Fibroblast of skin of scalp (primary cell): ENCODE data around the gene MED31.
"Not testable (repeated sequence)": the region's sequence is repeated elsewhere in the genome, so short reads cannot be mapped to it uniquely, and the experiment has no call there.

Source experiments
- DNase-seq: peaks from one replicate; pipeline ENCODE4 v3.0.0-alpha.2; 2013

MED31 gene

DNA sequence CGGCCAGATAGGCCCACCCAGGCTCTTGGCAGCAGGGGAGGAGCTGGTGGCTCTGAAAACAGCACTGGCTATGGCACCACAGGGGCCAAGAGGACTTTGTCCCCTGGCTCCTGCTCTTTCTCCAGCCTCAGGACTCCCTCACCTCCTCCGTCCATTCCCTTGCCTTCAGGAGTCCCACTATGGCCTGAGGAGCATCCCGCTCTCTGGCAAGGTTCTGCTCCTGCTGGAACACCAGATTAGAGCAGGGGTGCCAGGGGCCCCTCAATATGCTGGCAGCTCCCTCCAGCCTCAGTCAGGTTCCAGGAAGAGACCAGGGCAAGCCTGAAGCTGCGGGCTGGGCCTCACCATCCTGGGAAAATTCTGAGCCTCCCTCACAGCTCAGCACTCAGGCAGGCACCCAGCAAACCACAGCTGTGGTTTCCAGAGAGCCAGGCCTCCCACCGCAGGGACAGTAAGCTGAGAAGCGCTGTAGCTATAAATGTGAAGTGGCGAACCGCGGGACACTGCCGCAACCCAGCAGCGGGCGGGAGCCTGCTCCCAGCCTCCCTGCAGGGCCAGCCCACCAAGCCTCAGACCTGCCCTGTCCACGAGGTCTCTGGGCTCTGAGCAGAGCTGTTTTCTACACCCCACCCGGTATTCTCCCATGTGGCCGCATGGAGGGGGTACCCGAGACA, 25.9 kb upstream of the MED31 start:
- peak; percentile 50 for DNase-seq

DNA sequence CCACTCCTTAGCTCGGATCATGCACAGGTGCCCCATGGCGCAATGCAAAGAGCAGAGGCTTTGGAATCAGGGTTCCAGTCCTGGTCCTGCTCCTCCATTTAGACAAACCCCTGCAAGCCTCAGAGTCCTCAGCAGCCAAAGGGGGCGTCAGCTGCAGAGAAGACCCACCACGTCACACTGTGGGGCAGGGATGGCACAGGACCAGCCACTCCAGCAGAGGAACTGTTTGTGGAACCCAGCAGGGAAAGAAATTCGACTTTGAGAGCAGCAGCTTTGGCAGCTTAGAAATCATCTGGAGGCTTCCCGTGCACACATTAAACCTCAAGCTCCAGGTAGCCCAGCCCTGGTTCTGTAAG, 25.4 kb upstream of the MED31 start:
- no peak for DNase-seq

DNA sequence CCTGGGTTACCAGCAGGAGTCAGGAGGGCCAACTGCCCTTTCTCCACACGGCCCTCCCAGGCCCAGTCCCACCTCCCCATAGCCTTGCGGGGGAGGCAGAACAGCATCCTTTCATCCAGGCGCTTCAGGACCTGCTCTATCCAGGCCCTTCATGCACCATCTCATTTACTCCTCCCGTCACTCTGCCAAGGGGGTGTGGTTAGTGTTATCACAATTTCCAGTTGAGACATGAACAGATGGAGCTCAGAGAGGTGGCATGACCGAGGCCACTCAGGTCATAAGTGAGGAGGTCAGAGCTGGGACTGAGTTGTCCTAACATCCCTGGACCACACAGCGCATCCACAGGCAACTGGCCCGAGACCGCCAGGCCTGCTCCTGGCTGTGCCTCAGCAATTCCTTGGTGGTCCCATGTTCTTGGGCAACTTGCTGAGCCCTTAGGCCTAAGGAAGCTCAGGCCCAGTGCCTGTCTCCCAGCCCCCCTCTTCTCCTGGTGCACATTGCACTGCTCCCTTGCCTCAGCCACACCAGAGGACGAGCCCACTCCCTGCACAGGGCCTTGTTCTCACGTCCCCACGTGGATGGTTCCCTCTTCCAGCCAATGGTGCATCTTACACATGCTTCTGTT, 23.9 kb upstream of the MED31 start:
- DNase-seq: no peak

DNA sequence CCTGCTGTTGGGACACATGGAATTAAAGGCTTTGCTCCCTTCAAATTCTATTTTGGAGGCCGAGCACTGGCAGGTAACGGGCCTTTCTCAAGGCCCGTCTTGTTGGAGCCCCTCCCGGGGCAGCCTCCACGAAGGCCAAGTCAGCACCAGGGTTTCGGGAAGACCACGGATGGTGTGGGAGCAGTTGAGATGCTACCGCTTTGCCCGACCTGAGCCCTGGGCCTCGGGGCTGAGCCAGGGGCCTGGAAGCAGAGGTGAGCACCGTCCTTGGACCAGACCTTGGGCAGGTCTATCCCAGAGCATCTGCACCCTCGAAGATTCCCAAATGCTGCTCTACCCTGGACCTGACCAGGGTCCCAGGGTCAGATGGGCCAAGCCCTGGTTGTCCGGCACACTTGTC, 23.2 kb upstream of the MED31 start:
- no peak for DNase-seq

DNA sequence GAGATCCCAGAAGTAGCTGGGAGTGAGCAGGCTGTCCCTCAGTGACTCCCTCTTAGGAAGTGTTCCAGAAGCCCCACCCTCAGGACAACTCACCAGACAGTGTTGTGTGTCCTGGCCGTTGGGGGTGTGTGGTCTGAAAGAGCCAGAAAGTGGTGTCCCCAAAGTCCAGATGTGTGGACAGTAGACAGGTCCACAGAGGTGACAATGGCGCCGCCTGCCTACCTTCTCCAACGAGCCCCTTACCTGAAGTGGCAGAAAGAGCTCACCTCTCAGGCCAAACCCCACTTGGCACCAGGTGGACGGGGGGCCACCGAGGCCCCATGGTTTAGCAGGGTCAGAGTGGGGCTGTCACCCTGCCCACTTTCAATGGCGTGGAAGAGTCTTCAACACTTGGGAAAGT, 20.0 kb upstream of the MED31 start:
- no peak for DNase-seq

DNA sequence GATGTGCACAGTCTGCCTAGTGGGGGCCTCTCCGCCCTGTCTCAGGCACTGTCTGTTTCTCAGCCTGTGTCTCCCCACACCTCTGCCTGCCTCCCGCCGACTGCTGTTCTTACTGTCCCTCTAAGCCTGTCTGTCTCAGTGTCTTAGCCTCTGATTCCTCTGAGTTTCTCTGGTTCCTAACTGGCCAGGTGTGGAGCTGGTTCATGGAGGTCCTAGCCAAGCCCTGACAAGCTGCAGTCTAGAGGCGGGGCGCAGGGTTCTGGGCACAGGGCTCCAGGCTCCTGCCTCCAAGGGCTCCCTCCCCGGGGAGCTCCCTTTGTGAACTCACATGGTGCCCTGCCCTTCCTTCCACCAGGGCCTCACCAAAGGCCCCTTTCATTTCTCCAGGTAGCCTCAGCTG, 19.6 kb upstream of the MED31 start:
- DNase-seq: no peak

DNA sequence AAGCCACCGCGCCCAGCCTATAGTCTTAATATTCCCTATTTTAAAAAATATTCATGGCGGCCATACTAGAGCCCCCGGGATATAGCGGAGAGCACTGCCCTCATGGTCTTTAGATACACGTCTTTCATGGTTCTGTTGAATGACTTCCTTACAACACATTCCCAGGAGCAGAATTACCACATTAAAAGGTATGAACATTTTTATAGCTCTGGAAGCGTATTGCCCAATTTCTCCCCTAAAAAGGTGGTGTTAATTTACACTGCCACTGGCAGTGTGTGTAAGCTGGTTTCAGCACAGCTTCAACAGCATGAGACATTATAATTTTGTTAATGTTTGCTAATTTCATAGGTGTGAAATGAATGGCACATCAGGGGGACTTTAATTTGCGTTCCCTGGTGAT, 19.2 kb upstream of the MED31 start:
- no peak for DNase-seq

DNA sequence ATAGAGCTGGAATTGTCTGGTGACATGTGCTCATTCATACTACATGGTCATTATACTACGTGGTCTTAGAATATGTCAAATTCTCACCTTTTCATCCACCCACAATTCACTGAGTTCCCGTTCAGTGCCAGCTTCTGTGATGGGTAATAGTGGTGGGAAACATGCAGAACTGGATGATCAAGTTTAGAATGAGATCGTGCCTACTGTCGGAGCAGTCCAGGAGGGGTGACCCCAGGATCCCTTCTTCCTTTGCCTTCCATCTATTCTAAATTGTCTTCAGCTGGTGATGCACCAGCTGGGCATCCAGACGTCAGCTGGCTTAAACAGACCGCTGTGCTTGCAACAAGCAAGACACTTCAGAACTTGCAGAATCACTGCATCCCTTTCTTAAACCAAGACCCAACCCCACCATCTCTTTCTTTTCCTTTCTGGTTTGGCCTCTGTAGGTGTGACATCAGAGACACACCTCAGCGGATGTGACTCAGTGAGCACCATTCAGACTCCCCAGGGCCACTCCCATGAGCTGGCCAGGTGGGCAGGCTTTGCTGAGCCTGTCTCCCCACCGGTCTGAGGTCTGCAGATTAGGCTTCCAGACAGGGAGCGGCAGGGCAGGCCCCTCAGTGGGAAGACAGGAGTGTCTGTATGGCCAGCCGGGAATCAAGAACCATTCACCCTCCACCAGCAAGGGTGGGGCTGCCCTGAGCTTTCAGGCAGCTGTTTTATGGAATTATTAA, 18.2 kb upstream of the MED31 start:
- DNase-seq: no peak

DNA sequence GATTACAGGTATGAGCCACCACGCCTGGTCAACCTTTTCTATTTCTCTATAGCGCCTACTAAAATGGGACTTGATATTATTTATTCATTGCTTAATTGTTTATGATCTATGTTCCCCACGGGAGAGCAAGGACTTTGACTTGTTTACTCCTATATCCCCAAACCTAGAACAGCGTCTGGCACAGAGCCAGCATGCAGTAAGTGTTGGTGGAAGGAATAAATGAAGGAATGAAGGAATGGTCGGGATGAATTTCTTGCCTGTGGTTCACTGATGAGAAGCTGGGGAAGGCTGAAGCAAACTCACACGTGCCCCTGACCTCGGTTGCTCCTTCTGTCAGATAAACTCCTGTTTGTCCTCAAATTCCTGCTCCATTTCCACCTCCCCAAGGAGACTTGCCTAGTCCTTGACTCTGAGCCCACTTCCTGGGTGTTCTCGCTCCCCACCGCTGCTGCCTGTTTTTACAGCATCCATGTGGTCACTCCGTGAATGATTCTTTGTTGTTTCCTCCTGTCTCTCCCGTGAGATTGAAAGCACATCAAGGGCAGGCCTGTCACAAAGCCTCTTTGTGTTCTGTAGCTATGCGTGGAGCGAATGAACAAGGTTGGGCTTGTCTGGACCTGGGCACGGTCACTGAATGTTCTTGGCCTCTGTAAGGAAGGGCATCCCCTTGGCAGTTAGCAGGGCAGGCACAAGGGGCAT, 17.5 kb upstream of the MED31 start:
- DNase-seq: no peak

DNA sequence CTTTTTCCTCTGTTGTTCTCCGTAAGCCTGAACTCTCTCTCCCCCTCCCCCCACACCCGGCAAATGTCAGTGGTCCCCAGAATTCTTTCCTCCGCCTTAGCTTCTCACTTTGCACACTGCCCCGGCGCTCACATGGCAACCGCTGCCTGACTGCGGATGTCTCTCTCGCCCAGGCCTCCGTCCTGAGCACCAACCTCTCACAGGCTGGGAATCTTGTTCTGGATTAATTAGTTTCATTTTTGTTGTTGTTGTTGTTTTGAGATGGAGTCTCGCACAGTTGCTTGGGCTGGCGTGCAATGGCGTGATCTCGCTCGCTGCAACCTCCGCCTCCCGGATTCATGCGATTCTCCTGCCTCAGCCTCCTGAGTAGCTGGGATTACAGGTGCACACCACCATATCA, 16.8 kb upstream of the MED31 start:
- DNase-seq: no peak

DNA sequence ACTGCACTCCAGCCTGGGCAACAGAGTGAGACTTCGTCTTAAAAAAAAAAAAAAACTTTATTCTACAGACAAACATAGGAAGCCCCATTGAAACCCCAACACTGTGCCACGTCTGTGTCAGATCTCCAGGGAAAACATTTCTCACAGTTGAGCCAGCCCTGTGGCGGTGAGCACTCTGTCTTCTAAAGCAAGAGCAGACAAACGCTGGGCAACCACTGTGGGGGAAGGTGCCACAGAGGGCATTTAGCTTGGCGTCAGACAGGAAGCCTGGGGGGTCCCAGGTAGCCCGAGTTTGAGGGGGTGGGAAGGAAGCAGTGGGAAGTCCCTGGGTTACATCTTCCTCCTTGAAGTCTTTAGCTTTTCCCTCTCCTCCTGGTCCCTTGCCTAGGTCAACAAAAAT, 16.1 kb upstream of the MED31 start:
- no peak for DNase-seq

DNA sequence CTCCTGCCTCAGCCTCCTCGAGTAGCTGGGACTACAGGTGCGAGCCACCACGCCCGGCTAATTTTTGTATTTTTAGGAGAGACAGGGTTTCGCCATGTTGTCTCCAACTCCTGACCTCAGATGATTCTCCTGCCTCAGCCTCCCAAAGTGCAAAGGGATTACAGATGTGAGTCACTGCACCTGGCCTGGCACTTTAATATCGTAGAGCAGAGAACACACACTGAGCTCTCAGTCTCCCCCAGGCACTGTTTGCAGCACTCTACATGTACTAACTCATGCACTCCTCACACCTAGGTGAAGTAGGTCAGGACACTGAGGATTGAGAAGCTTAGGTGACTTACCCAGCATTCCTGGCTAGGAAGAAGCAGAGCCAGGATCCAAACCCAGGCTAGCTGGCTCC, 15.2 kb upstream of the MED31 start:
- DNase-seq: no peak

DNA sequence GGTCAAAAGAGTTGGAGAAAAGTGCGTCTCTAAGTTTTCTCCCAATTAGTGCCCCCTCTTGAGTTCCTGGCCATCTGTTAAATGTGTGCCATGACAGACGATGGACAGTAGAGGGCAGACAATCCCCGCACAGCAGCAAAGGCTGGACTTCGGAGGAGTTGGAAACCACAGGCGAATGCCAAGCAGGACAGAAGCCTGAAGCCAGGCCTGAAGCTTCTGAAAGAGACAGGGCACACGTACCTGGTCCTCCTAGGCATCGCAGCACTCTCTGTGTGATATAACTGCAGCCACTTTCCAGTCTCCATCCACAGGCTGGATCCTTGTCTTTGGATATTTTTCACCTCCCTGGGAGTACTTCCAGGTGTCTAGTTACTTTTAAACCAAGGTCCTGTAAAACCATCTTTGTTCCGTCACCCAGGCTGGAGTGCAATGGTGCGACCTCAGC, 14.7 kb upstream of the MED31 start:
- DNase-seq: peak; percentile 82

DNA sequence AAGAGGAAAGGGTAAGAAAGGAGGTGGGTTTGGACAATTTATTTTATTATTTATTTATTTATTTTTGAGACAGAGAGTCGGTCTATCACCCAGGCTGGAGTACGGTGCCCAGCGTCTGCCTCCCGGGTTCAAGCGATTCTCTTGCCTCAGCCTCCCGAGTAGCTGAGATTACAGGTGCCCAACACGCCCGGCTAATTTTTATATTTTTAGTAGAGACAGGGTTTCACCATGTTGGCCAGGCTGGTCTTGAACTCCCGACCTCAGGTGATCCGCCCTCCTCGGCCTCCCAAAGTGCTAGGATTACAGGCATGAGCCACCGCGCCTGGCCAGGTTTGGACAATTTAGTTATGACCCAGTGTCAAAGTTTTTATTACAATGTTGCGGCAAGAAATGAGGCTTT, 11.8 kb upstream of the MED31 start:
- DNase-seq: not testable (repeated sequence)

DNA sequence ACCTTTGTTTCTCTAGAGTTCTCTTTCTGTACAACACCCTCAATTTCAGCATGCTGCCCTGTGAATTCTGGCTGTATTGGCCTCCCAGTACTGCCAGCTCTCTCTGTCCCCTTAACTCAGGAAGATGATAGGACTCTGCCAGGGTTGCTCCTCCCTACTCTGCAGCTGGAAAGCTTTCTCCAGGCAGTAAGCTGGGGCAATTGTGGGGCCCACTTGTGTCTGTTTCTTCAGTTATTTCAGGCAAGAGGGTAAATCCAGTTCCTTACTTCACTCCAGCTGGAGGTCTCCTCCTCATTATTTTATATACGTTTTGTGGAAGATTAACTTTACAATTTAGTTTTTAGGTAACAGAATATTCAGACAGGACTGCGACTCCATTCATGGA, 10.1 kb upstream of the MED31 start:
- DNase-seq: no peak

DNA sequence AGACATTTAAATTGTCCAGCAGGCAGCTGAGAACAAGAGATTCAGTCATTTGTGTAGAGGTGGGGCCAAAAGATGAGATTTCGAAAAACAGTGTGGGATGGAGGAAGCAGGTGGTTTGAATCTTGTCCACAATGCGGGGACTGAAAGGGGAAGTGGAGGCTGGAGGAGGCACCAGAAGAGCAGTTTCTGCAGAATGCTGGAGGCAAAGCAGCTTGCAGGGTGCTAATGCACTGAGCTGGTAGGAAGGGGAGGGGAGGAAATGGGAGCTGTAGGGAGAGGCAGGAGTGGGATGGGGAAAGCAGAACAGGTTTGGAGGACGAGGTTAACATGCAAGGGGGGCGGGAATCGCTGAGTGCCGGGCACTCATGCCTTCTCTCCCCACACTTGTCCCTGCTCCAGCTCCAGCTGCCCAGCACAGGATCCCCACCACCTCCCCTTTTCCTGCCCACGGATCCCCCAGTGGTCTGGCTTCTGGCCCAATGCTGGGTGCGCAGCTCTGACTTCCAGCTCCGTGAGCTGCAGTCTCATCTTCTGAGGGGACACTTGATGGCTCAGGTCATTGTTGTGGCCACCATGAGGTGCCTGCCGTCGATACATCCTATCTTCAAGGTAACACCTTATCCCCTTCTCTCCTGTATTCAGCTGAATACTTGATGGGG, 9.5 kb upstream of the MED31 start:
- DNase-seq: no peak

DNA sequence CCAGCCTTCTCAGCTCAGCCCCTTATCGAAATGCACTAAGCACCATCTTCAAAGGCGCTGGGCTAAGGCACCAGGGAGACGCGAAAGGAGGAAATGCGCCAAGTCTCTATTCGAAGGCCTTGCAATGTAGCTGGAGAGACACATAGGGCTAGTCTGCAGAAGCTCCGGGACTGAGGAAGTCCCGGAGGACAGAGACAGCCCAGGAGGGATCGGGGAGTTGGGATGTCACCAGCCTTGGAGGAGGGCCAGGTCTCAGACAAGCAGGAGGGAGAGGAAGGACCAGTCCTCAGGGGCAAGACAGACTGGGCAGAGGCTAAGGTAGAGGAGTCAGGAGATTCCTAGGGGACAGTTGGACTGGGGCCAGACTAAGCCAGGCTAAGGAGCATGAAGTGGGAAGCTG, 8.7 kb upstream of the MED31 start:
- no peak for DNase-seq

DNA sequence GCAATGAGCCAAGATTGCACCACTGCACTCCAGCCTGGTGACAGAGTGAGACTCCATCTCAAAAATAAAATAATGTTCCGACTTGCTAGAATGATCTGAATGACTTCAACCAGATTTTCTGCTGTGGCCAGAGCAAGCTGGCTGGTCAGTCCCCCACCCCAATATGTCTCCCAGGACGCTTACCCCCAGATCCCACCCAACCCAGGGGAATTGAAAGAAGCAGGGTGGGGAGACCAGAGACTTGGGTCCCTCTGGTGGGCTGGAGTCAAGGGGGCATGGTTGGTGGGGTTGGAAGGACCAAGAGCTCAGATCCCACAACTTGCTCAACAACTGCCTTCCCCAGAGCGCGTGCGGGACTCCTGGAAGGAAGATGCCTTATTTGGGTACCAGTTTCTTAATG, 7.0 kb upstream of the MED31 start:
- not testable (repeated sequence) for DNase-seq

DNA sequence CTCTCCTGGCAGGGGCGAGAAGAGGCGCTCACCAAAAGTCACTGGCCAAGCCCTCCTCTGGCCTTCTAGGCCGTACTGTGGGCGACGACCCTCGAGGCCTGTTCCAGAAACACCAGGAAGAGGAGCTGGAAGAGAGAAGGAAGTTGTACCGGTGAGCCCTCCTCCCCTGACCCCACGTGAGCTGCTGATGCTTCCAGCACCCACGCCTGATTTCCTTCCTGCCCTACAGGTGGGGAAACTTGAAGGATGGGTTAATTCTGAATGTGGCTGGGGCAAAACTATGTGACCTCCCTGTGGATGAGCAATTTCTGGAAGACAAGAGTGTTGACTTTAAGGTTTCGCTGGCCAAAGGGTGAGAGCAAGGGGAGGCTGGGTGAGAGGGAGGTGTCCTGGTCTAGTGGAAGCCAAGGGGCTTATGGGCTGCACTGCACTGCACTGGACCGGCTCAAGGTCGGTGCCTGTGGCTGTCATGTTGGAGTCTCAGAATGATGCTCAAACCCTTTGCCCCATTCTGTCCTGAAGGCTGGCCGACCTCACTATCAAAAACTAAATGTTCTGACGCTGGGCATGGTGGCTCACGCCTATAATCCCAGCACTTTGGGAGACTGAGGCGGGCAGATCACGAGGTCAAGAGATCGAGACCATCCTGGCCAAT, 6.4 kb upstream of the MED31 start:
- DNase-seq: no peak

DNA sequence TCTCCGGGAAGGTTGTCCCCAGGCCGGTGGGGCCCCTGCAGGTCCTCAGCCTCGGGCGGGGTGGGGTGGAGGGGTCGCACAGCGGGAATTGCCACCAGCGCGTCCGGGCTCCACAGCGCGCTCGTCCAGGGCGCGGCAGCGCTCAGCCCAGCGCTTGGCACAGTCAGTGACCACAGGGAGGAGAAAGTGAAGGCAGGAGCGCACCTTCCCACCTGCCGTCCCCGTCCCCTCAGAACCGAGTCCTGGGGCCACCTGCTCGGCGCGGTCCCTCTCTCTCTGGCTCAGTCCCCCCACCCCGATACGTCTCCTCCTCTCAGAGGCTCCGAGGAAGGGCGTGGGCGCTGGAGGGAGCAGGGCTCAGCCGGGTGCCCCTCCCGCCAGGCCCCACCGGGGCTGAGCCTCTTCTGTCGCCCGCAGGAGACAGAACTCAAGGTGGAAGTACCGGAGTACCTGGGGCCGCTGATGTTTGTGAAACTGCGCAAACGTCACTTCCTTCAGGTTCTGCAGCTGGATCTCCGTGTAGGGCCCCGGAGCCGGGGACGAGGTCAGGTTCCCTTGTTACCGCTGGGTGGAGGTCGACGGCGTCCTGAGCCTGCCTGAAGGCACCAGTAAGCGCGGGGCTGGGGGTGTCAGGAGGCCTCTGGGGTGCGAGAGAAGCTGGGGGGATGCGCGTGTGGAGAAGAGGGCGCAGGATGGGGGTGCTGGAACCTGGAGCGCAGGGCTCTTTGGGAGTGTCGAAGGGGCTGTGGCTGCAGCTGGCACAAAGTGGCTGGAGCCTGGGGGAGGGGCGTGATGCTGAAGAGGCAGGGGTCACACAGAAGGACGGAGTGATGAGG, 5.6 kb upstream of the MED31 start:
- not testable (repeated sequence) for DNase-seq

DNA sequence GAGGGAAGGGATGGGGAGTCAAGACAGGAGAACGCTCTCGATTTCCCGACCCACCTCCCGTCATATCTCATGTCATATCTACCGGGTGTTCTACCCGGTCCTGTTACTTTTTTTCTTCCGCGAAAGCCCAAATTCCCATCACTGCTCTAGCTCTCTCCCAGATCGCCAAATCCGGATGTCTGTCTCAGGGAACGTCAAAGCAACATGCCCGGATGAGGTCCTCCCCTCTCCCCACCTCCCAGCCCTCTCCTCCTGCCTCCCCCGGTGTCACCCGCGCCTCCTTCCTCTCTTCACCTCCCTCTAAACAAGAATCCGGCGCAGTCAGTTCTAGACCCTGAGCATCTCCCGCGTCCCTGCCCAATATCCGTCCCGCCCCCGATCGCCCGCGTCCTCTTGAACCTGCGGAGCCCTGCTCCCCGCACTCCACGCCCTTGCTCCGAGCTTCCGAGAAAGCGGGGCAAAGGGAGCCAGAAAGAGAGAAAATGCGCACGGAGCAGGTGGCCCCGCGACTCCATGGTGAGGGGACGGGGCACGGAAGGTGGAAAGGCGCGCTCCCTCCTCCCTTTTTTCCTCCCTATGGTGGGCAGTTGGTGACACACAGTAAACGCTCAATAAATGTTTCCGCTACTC, 4.4 kb upstream of the MED31 start:
- DNase-seq: not testable (repeated sequence)
